Posterior cingulate gyrus (tissue), 11 donors: ENCODE measurements around the gene BBX.

Source experiments
- DNase-seq, 10 donors: peaks; one replicate each; pipeline versions ENCODE4 v3.0.0 to v3.0.0-alpha.2; 2020 to 2021; ENCODE audit warnings: mixed read lengths in 3 of 10
- intact Hi-C: fragments of 100-400 bp; cut with DNase I; formaldehyde crosslinking; loops from one replicate; pipeline ENCODE4 v1.15.1; 2023

The BBX gene

DNA sequence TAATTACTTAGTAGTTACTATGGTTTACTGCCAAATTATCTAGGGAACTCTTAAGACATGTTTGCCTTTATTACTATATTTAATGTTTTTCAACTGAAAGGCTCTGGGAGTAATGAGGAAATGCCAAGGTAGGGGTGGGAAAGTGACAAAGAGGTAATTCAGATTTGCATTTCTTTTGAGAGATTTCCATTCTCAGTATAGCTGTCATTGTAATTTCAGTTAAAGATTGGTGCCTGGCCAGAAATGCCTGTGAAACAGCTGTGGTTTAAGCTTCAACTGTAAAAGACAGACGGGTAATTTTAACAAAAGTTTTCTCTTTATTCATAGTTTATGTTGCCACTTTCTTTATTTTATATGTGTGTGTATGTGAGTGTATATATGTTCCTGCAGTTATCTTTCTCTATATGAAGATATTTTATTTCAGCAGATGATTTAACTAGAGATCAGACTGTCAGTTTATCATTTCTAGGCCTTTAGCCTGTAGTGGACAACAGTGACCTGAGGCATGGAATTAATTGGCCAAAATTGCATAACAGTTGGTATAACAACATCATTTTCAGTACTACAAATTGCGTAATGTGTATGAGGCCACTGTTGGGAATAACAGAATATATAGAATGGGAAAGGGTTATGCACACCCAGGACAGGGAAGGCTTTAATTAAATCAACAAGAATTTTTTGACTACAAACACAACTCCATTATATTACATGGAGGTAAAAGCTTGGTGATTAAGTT lies 119.0 kb downstream of the BBX start:
- intact Hi-C loops: no loop called here
- no peak for DNase-seq

DNA sequence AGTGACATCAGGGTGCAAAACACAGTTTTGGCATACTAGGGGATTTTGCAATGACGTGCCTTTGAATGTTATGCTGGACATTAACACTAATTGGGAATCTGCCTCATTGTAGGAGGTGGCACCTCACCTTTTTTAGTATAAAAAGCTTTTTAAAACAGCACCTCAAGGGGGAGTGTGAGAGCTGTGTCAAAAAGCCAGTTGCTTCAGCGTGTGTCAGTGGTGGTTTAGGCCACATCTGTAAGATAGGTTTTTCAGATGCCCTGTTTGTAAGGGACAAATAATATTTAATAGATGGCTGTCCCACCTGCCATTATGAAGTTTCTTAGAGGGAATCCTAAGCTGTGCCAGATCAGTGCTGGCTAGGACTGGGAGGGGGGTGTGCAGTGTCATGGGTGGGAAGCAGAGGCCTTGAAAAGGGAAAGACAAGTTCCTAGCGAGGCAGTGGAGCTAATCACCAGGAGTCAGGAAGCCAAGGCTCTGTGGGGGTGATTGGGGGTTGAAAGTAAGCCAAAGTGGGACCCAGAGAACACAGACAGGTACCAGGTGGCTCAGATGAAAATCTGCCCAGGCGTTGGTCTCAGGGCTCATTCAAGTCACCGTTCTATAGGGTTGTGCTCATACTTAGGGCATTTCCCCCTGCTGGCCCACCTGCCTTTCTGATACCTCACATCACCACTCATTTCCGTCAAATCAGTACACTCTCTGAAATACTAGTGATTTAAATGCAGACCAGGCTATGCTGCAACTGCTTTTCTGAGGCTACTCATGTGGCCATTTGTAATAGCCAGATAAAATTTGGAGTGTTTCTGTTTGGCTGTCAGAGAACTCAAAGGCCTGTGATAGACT lies 120.5 kb downstream of the BBX start:
- intact Hi-C loops: no loop called here
- no peak for DNase-seq

DNA sequence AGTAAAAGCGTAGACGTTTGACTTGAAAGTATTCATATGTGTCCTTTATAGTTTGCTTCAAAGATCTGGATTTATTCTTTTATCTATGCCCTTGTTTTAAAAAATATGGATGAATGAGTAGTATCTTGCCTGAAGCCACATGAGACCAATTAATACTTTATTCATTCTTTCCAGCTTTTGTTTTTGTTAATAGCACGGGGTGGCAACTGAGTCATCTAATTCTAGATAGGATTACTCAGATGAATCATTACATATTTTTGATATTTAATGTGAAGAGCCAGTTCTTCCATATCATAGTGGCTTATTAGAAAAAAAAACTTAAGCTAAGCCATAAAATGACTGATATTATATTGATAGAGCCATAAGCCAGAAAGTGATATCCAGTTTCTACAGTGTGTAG lies 121.9 kb downstream of the BBX start:
- intact Hi-C loops: no loop called here
- no peak for DNase-seq

DNA sequence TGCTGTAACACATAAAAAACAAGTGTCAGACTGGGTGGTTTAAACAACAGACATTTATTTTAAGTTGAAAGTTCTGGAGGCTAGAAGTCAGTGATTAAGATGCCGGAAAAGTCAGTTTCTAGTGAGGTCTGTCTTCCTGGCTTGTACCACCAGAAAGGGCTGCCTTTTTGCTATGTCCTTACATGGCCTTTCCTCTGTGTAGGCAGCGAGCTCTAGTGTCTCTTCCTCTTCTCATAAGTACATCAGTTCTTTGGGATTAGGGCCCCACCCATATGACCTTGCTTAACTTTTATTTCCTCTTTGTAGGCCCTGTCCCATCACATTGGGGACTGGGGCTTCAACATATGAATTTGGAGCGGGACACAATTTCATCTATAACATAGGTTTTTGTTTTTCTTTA lies 128.0 kb downstream of the BBX start:
- intact Hi-C loops: no loop called here
- DNase-seq: no peak

DNA sequence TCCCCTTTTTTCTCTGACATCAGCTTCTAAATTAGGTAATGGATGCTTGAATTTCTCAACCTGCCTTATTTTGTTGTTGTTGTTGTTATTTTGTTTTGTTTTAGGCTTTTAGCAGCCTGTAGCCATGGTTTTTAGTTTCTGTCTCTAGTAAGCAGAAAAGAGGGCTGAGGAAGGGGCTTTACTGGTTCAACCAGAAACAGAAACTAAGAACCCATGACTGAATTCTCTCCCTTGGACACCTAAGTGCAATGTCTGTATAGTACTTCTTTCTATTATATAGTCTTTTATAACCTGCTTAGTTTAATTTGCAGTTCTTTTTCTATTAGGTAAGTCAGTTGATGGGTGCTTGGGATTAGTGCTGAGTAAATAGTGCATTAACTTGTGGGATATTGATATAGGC lies 129.0 kb downstream of the BBX start:
- intact Hi-C loops: no loop called here
- no peak for DNase-seq

DNA sequence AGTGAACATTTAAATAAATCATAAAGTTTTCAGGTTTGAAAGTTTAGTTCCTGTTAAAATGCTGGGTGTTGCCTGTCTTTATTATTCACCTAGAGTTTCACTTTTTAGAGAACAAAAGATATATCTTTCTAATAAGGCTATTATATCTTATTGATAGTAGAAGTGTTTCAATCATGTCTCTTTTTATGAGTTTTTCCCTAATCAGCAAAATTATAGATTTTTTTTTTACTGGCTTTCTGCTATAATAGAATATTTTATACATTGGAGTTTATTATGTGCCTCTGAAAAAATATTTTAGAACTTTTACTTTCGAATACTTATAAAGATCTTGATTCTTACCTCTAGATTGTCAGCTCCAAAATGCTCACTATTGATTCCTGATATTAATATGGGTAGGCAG lies 131.5 kb downstream of the BBX start:
- intact Hi-C loops: no loop called here
- no peak for DNase-seq

DNA sequence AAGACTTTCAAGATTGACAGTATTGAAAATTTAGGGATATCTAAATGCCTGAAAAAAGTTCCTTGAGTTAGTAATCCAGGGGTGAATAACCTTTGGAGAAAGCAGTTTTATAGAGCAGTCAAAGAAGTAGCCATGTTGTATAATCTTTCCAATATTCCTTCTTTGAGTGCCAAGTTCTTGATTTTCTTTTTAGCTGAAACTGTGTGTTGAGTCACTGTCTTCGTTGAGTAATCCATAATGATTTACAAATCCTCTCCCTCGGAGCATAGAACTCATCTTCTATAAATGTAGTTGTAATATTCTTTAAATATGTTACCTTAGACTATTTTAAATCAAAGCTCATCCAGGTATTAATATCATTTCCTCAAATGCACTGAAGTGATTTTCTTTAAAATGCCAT lies 135.2 kb downstream of the BBX start:
- DNase-seq: no peak
- intact Hi-C loops: no loop called here

DNA sequence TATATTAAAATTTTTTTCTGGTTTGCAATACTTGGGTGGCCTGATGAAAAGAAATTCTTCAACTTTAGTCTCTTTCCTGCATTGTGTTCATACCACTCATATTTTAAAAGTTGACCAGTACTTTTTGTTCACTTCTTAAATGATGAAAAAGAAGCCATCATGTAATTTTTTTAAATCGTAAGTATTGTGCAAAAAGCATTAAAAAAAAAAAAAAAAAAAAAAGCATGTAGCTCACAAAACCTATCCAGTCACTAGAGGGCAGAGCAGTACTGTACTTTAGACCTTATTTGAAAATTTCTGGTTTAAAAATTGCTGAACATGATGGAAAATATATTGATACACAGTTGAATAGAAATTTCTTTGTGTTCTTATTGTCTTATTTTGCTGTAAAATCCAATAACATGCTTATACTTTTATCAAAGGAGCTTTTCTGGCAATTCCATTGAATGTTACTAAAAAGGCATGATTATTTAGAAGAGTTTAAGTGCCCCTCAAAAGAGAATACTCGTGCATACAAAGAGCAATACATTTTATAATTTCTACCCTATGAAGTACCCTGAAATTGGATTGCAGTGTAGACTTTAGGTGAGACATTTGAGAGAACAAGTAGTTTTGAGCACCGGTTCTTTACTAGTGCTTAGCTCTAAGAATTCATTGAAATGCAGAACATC lies 137.7 kb downstream of the BBX start:
- intact Hi-C loops: loop anchor here (5.0 to 10.0 kb wide), 4 partner anchors 82 to 423 kb away; no protein-coding TSS in a partner anchor
- DNase-seq: no peak

DNA sequence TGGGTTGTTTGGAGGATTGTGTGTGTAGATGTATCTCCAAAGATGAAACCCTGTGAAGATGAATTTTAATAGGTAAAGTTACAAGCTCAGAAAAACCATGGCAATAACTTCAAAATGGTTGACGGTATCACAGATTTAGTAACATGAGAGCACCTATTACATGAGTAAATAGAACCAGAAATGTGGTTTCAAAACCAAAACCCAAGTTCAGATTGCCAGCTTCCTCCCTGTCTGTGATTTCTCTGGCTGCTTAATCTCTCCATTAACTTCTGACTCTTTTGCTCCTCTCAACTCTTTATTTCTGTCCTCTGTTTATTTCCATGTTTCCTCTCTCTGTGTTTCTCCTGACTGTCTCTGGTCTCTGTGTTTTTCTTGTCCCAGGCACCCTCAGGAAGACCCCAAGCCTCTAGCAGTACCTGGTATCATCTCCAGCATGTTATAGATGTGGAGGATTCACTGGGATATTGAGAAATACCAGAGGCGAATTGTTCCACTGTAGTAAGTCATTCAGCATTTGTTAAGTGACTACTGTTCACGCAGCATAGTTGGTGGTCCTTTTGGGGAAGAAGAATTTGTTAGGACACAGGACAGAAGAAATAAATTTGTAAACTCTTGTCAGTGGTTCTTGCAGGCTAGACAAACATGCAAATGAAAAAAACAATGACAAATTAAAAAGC lies 138.8 kb downstream of the BBX start:
- intact Hi-C loops: loop anchor here (5.0 to 10.0 kb wide), 4 partner anchors 81 to 424 kb away; no protein-coding TSS in a partner anchor
- DNase-seq: no peak

DNA sequence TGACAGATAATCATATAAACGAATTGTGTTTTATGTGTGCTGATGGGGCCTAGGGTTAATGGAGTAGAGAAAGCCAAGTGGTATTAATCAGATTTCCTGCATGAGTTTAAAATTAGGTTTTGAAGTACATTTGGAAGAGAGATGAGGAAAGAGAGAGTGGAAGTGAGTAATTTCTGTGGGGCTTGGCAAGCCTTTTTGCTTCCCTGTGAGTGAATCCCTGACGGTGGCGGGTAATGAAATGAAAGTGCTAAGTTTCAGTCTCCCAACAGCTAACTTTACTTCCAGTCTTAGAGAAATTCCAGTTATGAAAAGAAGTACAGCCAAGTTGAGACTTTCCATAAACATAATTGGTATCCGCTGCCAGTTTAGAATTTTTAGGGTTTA lies 139.4 kb downstream of the BBX start:
- no peak for DNase-seq

DNA sequence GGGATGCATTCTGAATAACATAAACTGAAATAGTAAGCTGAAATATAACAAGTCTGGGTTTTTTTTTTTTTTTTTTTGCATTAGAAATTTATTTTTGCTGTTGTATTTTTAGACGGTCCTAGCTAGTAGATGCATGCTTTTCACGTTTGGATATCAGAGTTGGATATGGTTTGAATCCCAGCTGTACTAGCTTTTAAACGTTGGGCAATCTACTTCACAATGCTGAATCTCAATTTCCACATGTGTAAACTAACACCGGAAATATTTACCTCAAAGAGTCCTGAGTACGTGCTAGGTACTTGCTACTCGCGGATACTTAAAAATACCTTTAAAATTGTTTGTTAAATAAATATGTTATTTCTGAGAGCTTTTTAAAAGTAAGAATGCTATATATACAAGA lies 139.8 kb downstream of the BBX start:
- no peak for DNase-seq
- intact Hi-C loops: loop anchor here (5.0 to 10.0 kb wide), 4 partner anchors 80 to 425 kb away; no protein-coding TSS in a partner anchor

More for the DNA sequence above, 139.4 kb downstream of the BBX start:
- intact Hi-C loops: loop anchor here (5.0 to 10.0 kb wide), 4 partner anchors 80 to 425 kb away; no protein-coding TSS in a partner anchor

DNA sequence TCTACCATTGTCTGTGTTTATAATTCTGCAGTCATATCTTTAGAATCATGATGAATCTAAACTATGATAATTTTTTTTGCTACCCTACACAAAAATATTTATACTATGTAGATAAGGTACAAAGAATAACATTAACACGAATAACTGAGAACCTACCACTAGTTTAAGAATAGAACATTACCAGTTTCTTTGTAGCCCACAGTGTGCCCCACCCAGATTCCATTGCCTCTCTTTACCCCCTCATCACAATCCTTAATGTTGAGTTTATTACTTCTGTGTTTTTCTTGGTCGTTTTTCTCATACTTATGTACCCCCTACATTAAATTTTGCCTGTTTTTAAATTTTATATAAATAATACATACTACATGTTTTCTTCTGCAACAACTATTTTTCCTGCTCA lies 140.5 kb downstream of the BBX start:
- intact Hi-C loops: loop anchor here (5.0 to 10.0 kb wide), 4 partner anchors 79 to 426 kb away; no protein-coding TSS in a partner anchor
- DNase-seq: no peak

DNA sequence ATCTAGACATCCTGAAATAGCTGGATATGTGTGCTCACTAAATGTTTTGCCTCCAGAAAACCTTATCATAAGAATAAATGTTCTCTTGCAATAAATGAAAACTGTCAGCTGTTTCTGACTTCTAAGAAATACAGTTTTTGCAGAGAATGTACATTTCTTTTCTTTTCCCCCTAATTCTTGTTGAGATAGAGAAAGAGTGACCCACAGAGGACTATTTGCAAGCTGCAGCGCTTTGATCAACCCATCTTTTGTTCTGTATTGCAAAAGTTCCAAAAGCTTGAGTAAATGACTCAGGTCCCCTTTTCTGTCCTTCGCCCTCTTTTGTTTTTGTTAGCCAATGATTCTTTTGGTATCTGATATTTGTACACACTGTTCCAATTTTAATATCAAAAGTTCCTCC lies 141.9 kb downstream of the BBX start:
- intact Hi-C loops: loop anchor here (5.0 to 10.0 kb wide), 4 partner anchors 78 to 427 kb away; no protein-coding TSS in a partner anchor
- DNase-seq: no peak

DNA sequence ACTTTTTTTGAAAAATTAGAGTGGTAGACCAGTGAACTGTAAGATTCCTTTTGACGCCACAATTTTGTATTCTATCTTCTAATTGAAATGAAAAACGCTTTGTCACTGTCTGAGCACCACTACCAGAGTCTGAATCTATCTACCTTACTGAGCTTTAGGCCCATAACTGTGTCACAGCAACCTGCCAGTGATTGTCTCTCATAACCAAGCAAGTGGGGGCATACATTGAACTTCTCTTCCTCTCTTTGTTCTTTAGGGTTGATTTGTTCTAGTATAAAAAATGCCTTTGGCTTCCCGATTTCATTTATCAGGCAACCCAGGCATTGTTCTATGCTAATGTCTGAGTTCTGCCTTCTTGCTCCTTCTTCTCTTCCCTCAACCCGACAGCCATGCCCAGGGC lies 142.6 kb downstream of the BBX start:
- no peak for DNase-seq
- intact Hi-C loops: loop anchor here (10.0 kb wide), 2 partner anchors 91 to 241 kb away; no protein-coding TSS in a partner anchor

DNA sequence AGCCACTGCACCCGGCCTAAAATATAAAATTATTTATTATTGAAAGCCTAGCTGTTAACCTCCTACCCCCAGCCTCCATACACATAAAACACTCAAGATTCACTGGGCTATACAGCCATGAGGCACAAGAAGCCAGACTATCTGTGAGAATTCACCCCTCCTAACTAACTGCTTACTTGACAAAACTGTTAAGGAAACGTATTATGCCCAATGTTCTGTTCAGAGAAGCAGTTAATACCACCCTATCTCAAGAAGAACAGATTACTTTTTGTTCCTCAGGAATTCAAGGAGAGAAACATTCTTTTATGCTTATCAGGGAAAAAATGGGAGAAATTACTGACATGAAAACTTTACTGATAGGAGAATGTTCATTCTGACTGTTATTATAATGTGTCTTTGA lies 144.1 kb downstream of the BBX start:
- intact Hi-C loops: loop anchor here (10.0 kb wide), 2 partner anchors 92 to 242 kb away; no protein-coding TSS in a partner anchor
- DNase-seq: no peak

DNA sequence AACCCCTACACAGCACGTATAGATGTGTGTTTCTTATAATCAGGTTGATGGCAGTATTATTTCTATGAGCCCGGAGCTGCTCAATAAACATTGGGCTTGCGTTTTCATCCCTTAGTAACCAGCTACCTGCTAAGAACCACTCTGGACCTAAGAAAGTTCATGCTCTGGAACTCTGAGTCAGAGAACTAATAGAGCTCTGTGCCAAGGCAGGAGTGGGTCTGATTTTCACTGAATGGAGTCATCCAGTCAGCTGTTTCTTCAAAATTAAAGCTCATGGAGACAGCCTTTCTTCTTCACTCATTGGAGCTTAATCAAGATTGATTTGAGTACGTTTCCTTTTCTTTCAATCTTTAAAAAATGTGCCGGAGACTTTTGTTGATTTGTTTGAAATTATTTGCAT lies 145.7 kb downstream of the BBX start:
- no peak for DNase-seq
- intact Hi-C loops: loop anchor here (10.0 kb wide), 2 partner anchors 94 to 244 kb away; no protein-coding TSS in a partner anchor

DNA sequence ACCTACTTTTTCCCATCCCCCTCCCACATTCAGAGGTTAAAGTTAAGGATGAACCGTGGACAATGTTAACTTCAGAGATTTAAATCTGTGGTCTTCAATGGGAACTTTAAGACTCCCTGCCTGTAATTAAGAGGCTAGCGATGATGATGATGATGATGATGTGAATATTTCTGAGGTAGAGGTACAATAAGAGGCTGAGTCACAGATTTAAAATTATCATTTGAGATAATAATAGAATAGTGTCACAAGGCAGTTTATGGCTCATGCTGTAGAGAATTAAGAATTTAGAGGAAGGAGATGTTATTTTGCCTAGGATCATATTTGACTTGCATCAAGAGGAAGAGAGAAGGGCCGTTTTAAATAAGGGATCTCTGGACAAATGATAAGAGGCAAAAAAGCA lies 146.2 kb downstream of the BBX start:
- intact Hi-C loops: loop anchor here (10.0 kb wide), 2 partner anchors 94 to 244 kb away; no protein-coding TSS in a partner anchor
- no peak for DNase-seq

DNA sequence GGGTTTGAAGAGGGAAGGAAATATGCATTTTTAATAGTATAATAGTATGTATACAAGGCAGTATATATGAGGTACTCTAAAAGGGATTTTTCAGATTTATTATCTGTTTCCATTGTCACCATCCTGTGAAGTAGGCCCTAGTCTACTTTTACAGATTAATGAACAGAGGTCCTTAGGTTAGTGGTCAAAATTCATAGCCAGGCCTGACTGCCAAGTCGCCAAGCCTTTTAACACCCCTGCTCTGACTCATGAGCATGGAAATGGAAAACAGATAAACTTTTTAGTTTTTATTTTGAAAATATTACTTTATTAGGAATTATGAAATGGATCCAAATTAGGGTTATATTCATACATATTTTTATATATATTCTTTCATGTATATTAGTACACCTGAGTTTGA lies 146.9 kb downstream of the BBX start:
- intact Hi-C loops: loop anchor here (10.0 kb wide), 3 partner anchors 95 to 255 kb away; no protein-coding TSS in a partner anchor
- DNase-seq: no peak

DNA sequence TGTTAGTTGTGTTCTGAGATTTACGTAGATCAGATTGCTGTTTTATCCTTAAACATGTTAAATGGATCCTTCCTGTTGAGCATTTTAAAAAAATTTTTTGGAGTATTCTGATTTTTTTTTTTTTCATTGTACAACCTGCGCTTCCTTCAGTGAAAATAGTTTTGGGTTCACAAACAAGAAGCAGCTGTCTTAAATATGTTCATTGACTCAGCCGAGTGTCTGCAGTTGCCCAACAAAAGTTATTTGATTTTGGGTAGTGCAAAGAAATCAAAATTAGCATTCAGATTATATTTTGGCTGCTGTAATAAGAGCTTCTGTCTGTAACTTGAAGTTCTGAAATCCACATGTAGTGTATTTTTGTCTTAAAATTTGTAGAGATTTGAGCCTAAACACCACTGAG lies 148.2 kb downstream of the BBX start:
- intact Hi-C loops: loop anchor here (10.0 kb wide), 1 partner anchor 254 kb away; no protein-coding TSS in a partner anchor
- no peak for DNase-seq

DNA sequence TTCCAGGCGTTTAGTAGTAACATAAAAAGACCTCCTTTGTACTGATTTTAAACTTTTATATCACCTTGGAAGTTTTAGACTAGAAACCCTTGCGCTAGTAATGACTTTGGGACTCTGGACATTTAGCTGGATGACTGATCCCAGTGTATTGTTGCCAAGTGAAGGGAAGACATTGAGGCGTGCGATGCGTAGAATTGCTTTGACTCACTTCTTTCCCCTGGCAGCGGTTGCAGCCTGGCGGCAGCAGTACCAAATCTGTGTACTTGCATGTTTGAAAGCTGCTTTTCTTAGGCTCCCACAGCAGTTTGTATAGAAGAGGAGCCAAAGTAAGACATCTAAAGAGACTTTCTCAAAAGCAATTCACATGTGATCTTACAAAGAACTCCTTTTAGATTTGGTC lies 151.6 kb downstream of the BBX start:
- peak in 8 of 10 donors; percentile 13 to 91 (median 49) for DNase-seq
- intact Hi-C loops: loop anchor here (10.0 kb wide), 1 partner anchor 250 kb away; no protein-coding TSS in a partner anchor
